AG08396 (cell line): ENCODE results near the gene OR7G1.
A peak's percentile ranks its signal among the peaks of the same experiment; 100 is the strongest.
"Not testable (repeated sequence)": the region's sequence is repeated elsewhere in the genome, so short reads cannot be mapped to it uniquely, and the experiment has no call there.

Source experiments
- DNase-seq: peaks from one replicate; pipeline ENCODE4 v3.0.0; 2012; ENCODE audit warnings: low spot score, mixed read lengths

The OR7G1 gene

DNA sequence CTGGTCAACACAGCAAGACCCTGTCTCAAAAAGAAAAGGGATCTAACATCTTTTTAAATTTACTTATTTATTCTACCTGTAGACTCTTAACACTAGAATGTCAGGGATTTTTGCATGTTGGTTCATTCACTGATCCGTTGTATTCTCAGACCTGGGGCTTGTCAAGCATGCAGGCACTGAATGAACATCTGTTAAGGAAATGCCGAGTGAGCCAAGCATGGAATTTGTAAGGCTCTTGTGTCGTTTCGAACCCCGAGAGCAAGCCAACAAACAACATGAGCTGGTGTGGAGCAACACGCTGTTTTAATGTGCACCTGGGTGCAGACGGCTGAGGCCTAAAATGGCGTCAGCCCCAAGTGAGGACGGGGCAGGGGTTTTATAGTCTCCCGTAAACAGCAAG is 38.7 kb downstream of the OR7G1 start:
- DNase-seq = no peak

DNA sequence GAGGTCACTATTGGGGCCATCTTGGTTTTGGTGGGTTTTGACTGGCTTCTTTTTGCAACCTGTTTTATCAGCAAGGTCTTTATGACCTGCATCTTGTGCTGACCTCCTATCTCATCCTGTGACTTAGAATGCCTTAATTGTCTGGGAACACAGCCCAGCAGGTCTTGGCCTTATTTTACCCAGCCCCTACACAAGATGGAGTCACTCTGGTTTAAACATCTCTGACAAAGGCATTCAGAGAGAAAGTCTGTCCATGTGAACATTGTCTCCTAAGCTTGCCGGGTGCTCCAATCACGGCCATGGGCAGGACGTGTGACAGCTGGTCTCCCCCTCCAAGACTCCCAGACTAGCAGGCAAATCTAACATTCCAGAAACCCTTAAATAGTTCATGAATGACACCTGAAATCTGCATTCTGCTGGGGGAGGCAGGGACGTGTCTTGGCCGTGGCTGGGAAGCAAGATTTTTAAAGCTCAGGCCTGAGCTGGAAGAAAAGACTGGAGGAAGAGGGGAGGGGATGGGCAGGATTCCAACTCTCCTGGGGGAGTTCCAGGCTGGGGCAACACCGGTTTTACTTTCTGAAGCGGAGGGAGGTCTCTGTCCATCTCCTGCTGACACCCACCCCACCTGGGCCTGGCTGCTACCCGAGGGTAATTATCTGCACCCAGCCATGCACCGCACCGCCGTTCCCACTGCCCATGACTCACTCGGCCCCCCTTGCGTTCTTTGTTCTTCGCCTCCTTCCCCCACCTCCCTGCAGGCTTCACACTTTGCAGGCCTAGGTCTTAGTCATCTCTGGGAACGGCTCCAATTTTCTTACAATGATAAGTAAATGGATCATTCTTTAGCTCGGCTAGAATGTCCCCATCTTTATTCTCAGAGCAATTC is 40.3 kb downstream of the OR7G1 start:
- peak; percentile 79 for DNase-seq

DNA sequence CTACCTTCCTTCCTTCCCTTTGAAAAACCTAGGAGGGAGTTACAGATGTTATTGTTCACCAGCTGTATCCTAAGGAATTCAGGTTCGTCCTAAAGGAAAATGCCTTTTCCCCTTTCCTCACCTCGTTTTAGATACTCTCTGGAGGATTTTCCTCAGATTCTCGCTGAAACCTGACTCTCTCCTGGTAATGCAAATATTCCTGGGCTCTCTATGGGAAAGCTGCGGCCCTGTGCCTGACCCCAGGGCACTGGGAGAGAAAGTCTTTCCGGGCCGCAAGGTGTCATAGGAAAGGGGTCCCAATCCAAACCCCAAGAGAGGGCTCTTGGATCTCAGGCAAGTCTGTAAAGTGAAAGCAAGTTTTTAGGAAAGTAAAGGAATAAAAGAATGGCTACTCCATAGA is 41.8 kb downstream of the OR7G1 start:
- no peak for DNase-seq

DNA sequence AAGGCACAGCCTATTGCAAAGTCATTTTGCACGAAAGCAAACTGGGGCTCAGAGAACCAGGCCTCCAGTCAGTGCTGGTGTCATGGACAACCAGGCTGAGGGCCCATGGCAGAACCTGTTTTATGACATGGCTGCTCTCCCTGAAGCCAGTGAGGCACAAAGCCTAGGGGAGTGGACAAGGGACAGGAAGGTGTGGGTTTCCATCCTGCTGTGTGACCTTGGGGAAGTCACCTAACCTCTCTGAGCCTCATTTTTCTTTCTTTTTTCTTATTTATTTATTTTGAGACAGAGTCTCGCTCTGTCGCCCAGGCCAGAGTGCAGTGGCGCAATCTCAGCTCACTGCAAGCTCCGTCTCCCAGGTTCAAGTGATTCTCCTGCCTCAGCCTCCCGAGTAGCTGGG is 43.8 kb downstream of the OR7G1 start:
- not testable (repeated sequence) for DNase-seq

DNA sequence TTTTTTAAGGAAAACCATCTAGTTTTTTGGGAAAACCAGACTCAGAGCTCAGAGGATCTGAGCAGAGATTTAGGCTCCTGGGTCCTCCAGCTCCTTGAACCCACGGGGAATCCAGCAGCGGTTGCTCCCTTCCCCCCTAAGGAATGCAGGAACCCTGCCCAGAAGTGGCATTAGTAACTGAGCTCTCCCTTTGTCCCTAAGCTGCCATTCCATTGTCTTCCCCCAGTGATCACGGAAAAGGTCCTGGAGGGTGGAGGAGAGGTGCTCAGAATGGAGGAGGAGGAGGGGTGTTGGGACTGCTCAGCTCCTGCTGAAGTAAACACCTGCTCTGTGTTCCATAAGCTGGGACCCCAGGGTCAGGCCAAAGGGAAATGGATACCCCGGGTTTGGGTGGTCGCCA is 45.5 kb downstream of the OR7G1 start:
- no peak for DNase-seq

DNA sequence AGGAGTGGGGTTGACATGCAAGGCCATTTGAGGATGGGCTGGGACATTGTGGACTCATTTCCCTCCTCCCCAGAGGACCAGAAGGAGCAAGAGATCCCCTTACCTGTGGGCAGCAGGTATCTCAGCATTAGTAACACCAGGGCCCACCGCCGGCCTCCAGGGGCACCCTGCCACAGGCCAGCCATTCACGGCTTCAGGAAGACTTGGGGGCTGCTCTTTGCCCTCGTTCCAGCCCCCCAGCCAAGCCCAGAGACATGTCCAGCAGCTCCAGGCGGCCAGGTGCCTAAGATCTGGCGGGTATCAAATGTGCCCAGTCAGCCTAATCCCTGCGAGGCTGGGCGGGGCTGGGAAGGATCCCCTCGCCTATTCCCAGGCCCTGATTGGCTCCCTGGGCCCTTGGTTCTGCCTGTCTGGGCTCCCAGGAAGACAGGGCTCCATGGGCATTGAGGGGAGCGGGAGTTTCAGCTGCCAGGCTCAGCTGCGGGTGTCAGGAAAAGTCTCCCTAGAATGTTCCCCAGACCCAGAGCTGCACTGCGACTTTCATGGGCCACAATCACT is 50.0 kb downstream of the OR7G1 start:
- DNase-seq = no peak
